Transverse colon (tissue), 4 donors: Measurements from ENCODE around the gene INHBA. TPM values are rescaled to one million over a fixed set of nuclear protein-coding genes. Genes with fewer than 3 reads are reported as not detected.

Source experiments
- DNase-seq: peaks from one replicate; pipeline ENCODE4 v3.0.0-alpha.2; 2019
- H3K27ac ChIP-seq, 4 donors: fragments of 200-600 bp; sonication (generic); 2 replicates each; pipeline ENCODE4 v1.5.1; 2016 to 2018; ENCODE audit warnings: inconsistent platforms in 4 of 4
- H3K27me3 ChIP-seq: fragments of 200-600 bp; sonication (generic); 2 replicates; pipeline ENCODE4 v1.5.1; 2017; ENCODE audit warnings: inconsistent platforms
- H3K36me3 ChIP-seq, 4 donors: fragments of 200-600 bp; sonication (generic); 2 replicates each; pipeline ENCODE4 v1.5.1; 2017 to 2019; ENCODE audit warnings: inconsistent platforms in 4 of 4
- H3K4me1 ChIP-seq, 4 donors: fragments of 200-600 bp; sonication (generic); 2 replicates each; pipeline ENCODE4 v1.5.1; 2017 to 2020; ENCODE audit warnings: inconsistent platforms in 4 of 4
- H3K4me3 ChIP-seq, 4 donors: fragments of 200-600 bp; sonication (generic); 1 replicate in 1 of 4; 2 replicates in 3 of 4; pipeline versions ENCODE4 v1.5.1 to v1.6.1; 2017 to 2019; ENCODE audit warnings: inconsistent platforms in 4 of 4
- H3K9me3 ChIP-seq, 2 donors: fragments of 200-600 bp; sonication (generic); 2 replicates each; pipeline ENCODE4 v1.5.1; 2017 to 2019; ENCODE audit warnings: inconsistent platforms in 2 of 2
- CTCF ChIP-seq, 5 experiments: fragments of 200-600 bp in 3 of 5; fragments of 450-650 bp in 2 of 5; sonication (generic) in 3 of 5; IDR thresholded peaks; 1 replicate in 2 of 5; 2 replicates in 3 of 5; pipeline ENCODE4 v1.5.1; 2016 to 2017; ENCODE audit warnings: antibody characterized with exemption in 5 of 5, inconsistent platforms in 3 of 5, mild to moderate bottlenecking in 2 of 5, moderate library complexity in 1 of 5
- EP300 ChIP-seq: sonication (generic); formaldehyde crosslinking; IDR thresholded peaks from one replicate; pipeline ENCODE4 v1.6.1; 2017; ENCODE audit warnings: antibody characterized with exemption, low read depth
- POLR2A ChIP-seq: fragments of 450-650 bp; IDR thresholded peaks from one replicate; pipeline ENCODE4 v1.6.1; 2016; ENCODE audit warnings: antibody characterized with exemption, mild to moderate bottlenecking, moderate library complexity
- POLR2AphosphoS5 ChIP-seq, 3 donors: sonication (generic); formaldehyde crosslinking; IDR thresholded peaks; one replicate each; pipeline ENCODE4 v1.6.1; 2016; ENCODE audit warnings: antibody characterized with exemption in 3 of 3
- WGBS, 2 donors: methylation state at CpG; one replicate each; pipeline ENCODE4 v1.1.5; 2018; ENCODE audit warnings: low coverage in 1 of 2; 5-methylcytosine and 5-hydroxymethylcytosine counted together
- in situ Hi-C, 4 donors: fragments of 200-750 bp; cut with MboI; loops; one replicate each; pipeline versions ENCODE4 v1.15.0 to v1.15.1; 2017; ENCODE audit warnings: low sequenced_read_pairs in 3 of 4, low pct_ligation_motif_present in 1 of 4, low pct_unique_long_range_greater_than_20kb in 1 of 4
- intact Hi-C: fragments of 100-400 bp; cut with DNase I; formaldehyde crosslinking; loops from one replicate; pipeline ENCODE4 v1.15.1; 2023; ENCODE audit warnings: low total_unique reads
- total RNA-seq, 4 donors: library from RNA; depleted of rRNA; stranded (reverse); fragments of >200 nt; gene quantifications; one replicate each; pipeline ENCODE4 v1.1.0, GENCODE V29; 2016

The INHBA gene
- total RNA-seq, 4 donors from 2014 or later = 0.14 to 1.1 (median 1.00) TPM; not detected in 1

DNA sequence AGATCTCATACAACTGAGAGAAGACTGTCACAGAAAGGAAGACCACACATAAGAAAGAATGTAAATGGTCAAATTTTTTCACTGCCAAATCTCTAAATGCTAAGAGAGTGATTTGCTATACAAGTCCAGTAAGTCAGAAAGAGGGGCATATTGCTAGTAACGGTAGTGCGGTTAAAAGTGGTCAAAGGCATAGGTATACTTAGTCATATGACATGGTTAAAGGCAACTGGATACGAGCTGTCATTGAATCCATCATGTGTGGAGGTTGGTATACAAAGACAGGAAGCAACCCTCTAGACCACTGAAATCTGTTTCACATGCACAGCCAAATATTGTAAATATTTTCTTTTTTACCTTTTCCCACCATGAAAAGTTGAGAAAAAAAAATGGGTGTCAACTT lies 4.8 kb downstream of the INHBA start:
- 80 to 87% methylated on average over 3 of the region's 3 CpGs for WGBS, 2 donors
- no peaks in the 10 kb centered on the region for H3K36me3 ChIP-seq
- in situ Hi-C loops = loop anchor here in 1 of 4 donors (10.0 kb wide), 1 partner anchor 1373 kb away; no protein-coding TSS in a partner anchor
- H3K27me3 ChIP-seq = peaks cover 30% of the 10 kb centered on the region
- peak overlapping the region in 1 of 4 donors; percentile 9 for H3K27ac ChIP-seq
- intact Hi-C loops = no loop called here
- TF ChIP-seq POLR2A (no peak), EP300 (no peak), POLR2AphosphoS5 (IDR thresholded peaks at IDR 0.05) (no peak), CTCF (IDR thresholded peaks at IDR 0.05) (no peak)
- peaks cover 0 to 9% (median 1%) of the 10 kb centered on the region in 4 donors for H3K4me1 ChIP-seq
- H3K9me3 ChIP-seq = no peaks in the 10 kb centered on the region
- no peak overlapping the region for H3K4me3 ChIP-seq
- DNase-seq = no peak

- WGBS, 2 donors = 28 to 29% methylated on average over 12 to 15 of the region's 15 CpGs
- Histone ChIP-seq H3K9me3 (no peaks in the 10 kb centered on the region), H3K27ac (peak overlapping the region in 3 of 4 donors; percentile 8 to 54 (median 19)), H3K27me3 (peaks cover 30% of the 10 kb centered on the region), H3K36me3 (no peaks in the 10 kb centered on the region), H3K4me3 (peak overlapping the region in 2 of 4 donors; percentile 0 to 32), H3K4me1 (peaks cover 0 to 9% (median 1%) of the 10 kb centered on the region in 4 donors)
- DNase-seq = peak; percentile 70
- in situ Hi-C loops (loop anchor here in 1 of 4 donors (10.0 kb wide), 1 partner anchor 1372 kb away; no protein-coding TSS in a partner anchor), intact Hi-C loops (no loop called here)
- peak; percentile 66 to 73 (median 68) for TF ChIP-seq CTCF (IDR thresholded peaks at IDR 0.05)
- no peak for TF ChIP-seq POLR2A
Observed at GRCh38 chr7:41696323-41696916, 6.5 kb downstream of the INHBA start.

DNA sequence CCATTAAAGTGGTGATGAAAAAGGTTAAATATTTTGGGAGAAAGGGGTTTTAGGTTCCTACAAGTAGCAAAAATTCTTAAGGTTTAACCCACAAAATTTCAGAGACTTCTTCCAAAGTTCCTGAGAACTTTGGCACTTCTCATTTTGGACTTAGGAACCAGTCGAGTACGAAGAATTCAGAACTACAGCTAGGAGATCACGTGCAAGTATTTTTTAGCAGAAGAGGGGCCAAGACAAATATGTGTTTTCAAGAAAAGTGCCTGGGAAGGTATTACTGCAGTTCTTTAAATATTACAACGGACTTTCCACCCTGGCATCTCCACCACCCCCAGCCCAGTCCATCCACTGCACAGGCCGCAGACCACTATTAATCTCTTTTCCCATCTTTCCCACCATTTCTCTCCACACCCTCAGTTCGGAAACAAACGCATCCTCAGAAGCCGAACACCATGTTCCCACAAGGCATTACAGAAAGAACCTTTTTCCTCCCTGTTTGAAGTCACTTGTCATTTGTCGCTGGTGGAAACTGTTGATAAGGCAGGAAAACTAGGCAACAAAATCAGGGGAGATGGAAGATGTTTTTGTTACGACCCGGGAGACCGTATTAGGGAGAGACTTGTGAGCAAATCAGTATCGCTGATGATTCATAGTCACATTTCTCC lies 7.1 kb downstream of the INHBA start:
- H3K36me3 ChIP-seq = no peaks in the 10 kb centered on the region
- H3K4me3 ChIP-seq = peak overlapping the region in 2 of 4 donors; percentile 0 to 32
- DNase-seq = no peak
- peak overlapping the region in 3 of 4 donors; percentile 8 to 54 (median 19) for H3K27ac ChIP-seq
- intact Hi-C loops (no loop called here), in situ Hi-C loops (loop anchor here in 1 of 4 donors (10.0 kb wide), 1 partner anchor 1371 kb away; no protein-coding TSS in a partner anchor)
- H3K4me1 ChIP-seq = peaks cover 0 to 9% (median 1%) of the 10 kb centered on the region in 4 donors
- TF ChIP-seq CTCF (IDR thresholded peaks at IDR 0.05) (no peak), POLR2AphosphoS5 (IDR thresholded peaks at IDR 0.05) (no peak), EP300 (no peak), POLR2A (no peak)
- 56 to 71% methylated on average over 12 to 13 of the region's 13 CpGs for WGBS, 2 donors
- H3K9me3 ChIP-seq = no peaks in the 10 kb centered on the region
- H3K27me3 ChIP-seq = peaks cover 30% of the 10 kb centered on the region

- Histone ChIP-seq H3K27ac (no peak overlapping the region), H3K27me3 (peaks cover 23% of the 10 kb centered on the region), H3K36me3 (no peaks in the 10 kb centered on the region), H3K4me1 (peaks cover 0 to 9% (median 0%) of the 10 kb centered on the region in 4 donors), H3K4me3 (no peak overlapping the region), H3K9me3 (no peaks in the 10 kb centered on the region)
- intact Hi-C loops (no loop called here), in situ Hi-C loops (loop anchor here in 1 of 4 donors (10.0 kb wide), 1 partner anchor 1370 kb away; no protein-coding TSS in a partner anchor)
- DNase-seq = no peak
- WGBS, 2 donors = 61 to 88% methylated on average over 5 to 6 of the region's 6 CpGs
- no peak for TF ChIP-seq EP300
- TF ChIP-seq CTCF (IDR thresholded peaks at IDR 0.05) = no peak
- TF ChIP-seq POLR2AphosphoS5 (IDR thresholded peaks at IDR 0.05) = no peak
- no peak for TF ChIP-seq POLR2A
Observed at GRCh38 chr7:41694495-41694894, 8.4 kb downstream of the INHBA start.
